Endothelial cell of umbilical vein (primary cell): ENCODE results near the gene MAMDC2. TPM values are rescaled to one million over a fixed set of nuclear protein-coding genes. Genes with fewer than 3 reads are reported as not detected.

ENCODE experiments used
- BruUV-seq: library from RNA; stranded (reverse); fragments of 400-500 nt; replicated peaks from 2 replicates; lab custom pipeline; 2021; lab: Mats Ljungman, UMichigan
- CTCF ChIA-PET: fragments of 300-600, 350-600 bp; sonication (Branson Sonifier 250); formaldehyde crosslinking; loops from one replicate; lab custom pipeline; 2021; ENCODE audit warnings: antibody characterized with exemption, inconsistent platforms; lab: Charles Lee
- POLR2A ChIA-PET: fragments of 300-600, 350-600 bp; sonication (Branson Sonifier 250); formaldehyde crosslinking; loops from one replicate; lab custom pipeline; 2021; ENCODE audit warnings: antibody characterized with exemption, inconsistent platforms; lab: Charles Lee
- DNase-seq: peaks from one replicate; pipeline ENCODE4 v3.0.0-alpha.2; 2011; ENCODE audit warnings: low read depth, low spot score
- FAIRE-seq: peaks from 2 replicates; lab custom pipeline; 2011; peaks lifted over from hg19 to GRCh38; lab: Jason Lieb, UNC
- H2AFZ ChIP-seq: 2 replicates; pipeline ENCODE4 v1.6.0; 2012; ENCODE audit warnings: low read depth, low read length, control low read depth, inconsistent platforms
- H3K27ac ChIP-seq: 2 replicates; pipeline ENCODE4 v1.5.1; 2011; ENCODE audit warnings: low read depth, mild to moderate bottlenecking, control low read depth, low read length, moderate library complexity; ENCODE audit not compliant: insufficient read depth
- H3K27me3 ChIP-seq, 2 experiments: 2 replicates each; pipeline versions ENCODE4 v1.6.0 to v1.6.1; 2011; ENCODE audit warnings: low read length in 2 of 2, mixed read lengths in 1 of 2; ENCODE audit not compliant: control insufficient read depth in 2 of 2, insufficient read depth in 2 of 2
- H3K36me3 ChIP-seq, 2 experiments: 2 replicates in 1 of 2; 3 replicates in 1 of 2; pipeline ENCODE4 v1.5.1; 2011; ENCODE audit warnings: low read length in 2 of 2, mild to moderate bottlenecking in 1 of 2, moderate library complexity in 1 of 2; ENCODE audit not compliant: control insufficient read depth in 2 of 2, insufficient read depth in 2 of 2; ENCODE audit errors: extremely low read depth in 1 of 2
- H3K4me1 ChIP-seq: 3 replicates; pipeline ENCODE4 v1.5.1; 2011; ENCODE audit warnings: mild to moderate bottlenecking, low read length; ENCODE audit not compliant: control insufficient read depth, insufficient read depth; ENCODE audit errors: extremely low read depth
- H3K4me2 ChIP-seq: 2 replicates; pipeline ENCODE4 v1.6.1; 2011; ENCODE audit warnings: low read length, control low read depth, mixed read lengths; ENCODE audit not compliant: insufficient read depth
- H3K4me3 ChIP-seq, 3 experiments: fragments of 200-600 bp in 1 of 3; sonication (generic), shearing (Covaris generic) in 1 of 3; replicated peaks in 1 of 3; 2 replicates each; pipeline ENCODE4 v1.5.1; 2011 to 2016; ENCODE audit warnings: control low read depth in 3 of 3, low read length in 3 of 3, mild to moderate bottlenecking in 2 of 3, inconsistent platforms in 1 of 3, low read depth in 1 of 3, moderate library complexity in 1 of 3; ENCODE audit not compliant: insufficient read depth in 1 of 3
- H3K79me2 ChIP-seq: 2 replicates; pipeline ENCODE4 v1.6.0; 2012; ENCODE audit warnings: low read length, inconsistent platforms; ENCODE audit not compliant: control insufficient read depth, insufficient read depth
- H3K9ac ChIP-seq: replicated peaks from 2 replicates; pipeline ENCODE3; 2011; ENCODE audit warnings: low read length, control low read depth; ENCODE audit not compliant: insufficient read depth; ENCODE audit errors: extremely low read depth
- H3K9me1 ChIP-seq: replicated peaks from 3 replicates; pipeline ENCODE4 v1.6.0; 2011; ENCODE audit warnings: mild to moderate bottlenecking, low read length; ENCODE audit not compliant: control insufficient read depth, insufficient read depth; ENCODE audit errors: extremely low read depth
- H3K9me3 ChIP-seq: replicated peaks from 2 replicates; pipeline ENCODE4 v1.5.1; 2012; ENCODE audit warnings: low read length, inconsistent platforms; ENCODE audit not compliant: control insufficient read depth, insufficient read depth
- H4K20me1 ChIP-seq: replicated peaks from 2 replicates; pipeline ENCODE3; 2011; ENCODE audit warnings: mild to moderate bottlenecking, low read length; ENCODE audit not compliant: control insufficient read depth, insufficient read depth; ENCODE audit errors: extremely low read depth
- CTCF ChIP-seq, 2 donors: IDR thresholded peaks; 1 replicate in 1 of 2; 2 replicates in 1 of 2; pipeline ENCODE4 v1.5.1; 2011; ENCODE audit warnings: low read length in 2 of 2, mild to moderate bottlenecking in 2 of 2, moderate library complexity in 2 of 2, control low read depth in 1 of 2, inconsistent platforms in 1 of 2, low read depth in 1 of 2; ENCODE audit not compliant: insufficient read depth in 1 of 2; ENCODE audit errors: extremely low read depth in 1 of 2
- EZH2 ChIP-seq: IDR thresholded peaks from 2 replicates; pipeline ENCODE4 v1.6.1; 2012; ENCODE audit warnings: borderline replicate concordance, low read depth, mild to moderate bottlenecking, moderate library complexity, low read length, inconsistent platforms; ENCODE audit not compliant: severe bottlenecking
- FOS ChIP-seq: IDR thresholded peaks from 2 replicates; pipeline ENCODE4 v1.6.1; 2011; ENCODE audit warnings: mild to moderate bottlenecking, low read length, moderate library complexity, borderline replicate concordance; ENCODE audit not compliant: insufficient read depth
- GATA2 ChIP-seq: IDR thresholded peaks from 2 replicates; pipeline ENCODE4 v1.7.0; 2011; ENCODE audit warnings: low read depth, mild to moderate bottlenecking, moderate library complexity, mixed read lengths, low read length; ENCODE audit not compliant: insufficient read length, insufficient read depth
- JUN ChIP-seq: IDR thresholded peaks from 2 replicates; pipeline ENCODE4 v1.6.1; 2011; ENCODE audit warnings: borderline replicate concordance, low read depth; ENCODE audit not compliant: insufficient read length, insufficient read depth
- MYC ChIP-seq: IDR thresholded peaks from one replicate; pipeline ENCODE4 v1.6.1; 2011; ENCODE audit warnings: mild to moderate bottlenecking, low read depth, low read length
- POLR2A ChIP-seq: IDR thresholded peaks from 2 replicates; pipeline ENCODE4 v1.6.1; 2012; ENCODE audit warnings: low read depth, mild to moderate bottlenecking, control low read depth, low read length
- POLR2AphosphoS5 ChIP-seq: IDR thresholded peaks from 2 replicates; pipeline ENCODE4 v1.6.1; 2012; ENCODE audit warnings: low read depth, mild to moderate bottlenecking, control low read depth, low read length, moderate library complexity; ENCODE audit not compliant: insufficient read depth
- dilution Hi-C: fragments of 300-500 bp; cut with MboI; formaldehyde crosslinking; loops from one replicate; pipeline ENCODE4 v1.15.0; 2019; ENCODE audit warnings: low sequenced_read_pairs; ENCODE audit not compliant: extremely low pct_ligation_motif_present
- intact Hi-C: fragments of 100-400 bp; cut with micrococcal nuclease; formaldehyde crosslinking; loops from one replicate; pipeline ENCODE4 v1.10.0; 2022
- polyA plus RNA-seq, 4 experiments: library from polyadenylated mRNA; depleted of rRNA in 3 of 4; stranded (reverse) in 3 of 4; unstranded in 1 of 4; fragments of >200 nt; gene quantifications; 2 replicates each; pipeline versions ENCODE4 v1.2.1 to v1.2.3, GENCODE V29; 2011 to 2012; ENCODE audit warnings: missing spikeins in 1 of 4
- total RNA-seq: library from RNA; stranded (reverse); gene quantifications from 2 replicates; pipeline ENCODE4 v1.2.3, GENCODE V29; 2021
- TF ChIP-seq, protein P1 (sequence below): IDR thresholded peaks from 2 replicates; pipeline ENCODE4 v1.6.1; 2011; ENCODE audit not compliant: insufficient read depth, insufficient read length

MAMDC2 gene
- total and polyA plus RNA-seq, 2 donors (not counting 3 experiments of a cell fraction or from before 2014, with no cell fraction given), result 0.60 to 1.1 TPM

DNA sequence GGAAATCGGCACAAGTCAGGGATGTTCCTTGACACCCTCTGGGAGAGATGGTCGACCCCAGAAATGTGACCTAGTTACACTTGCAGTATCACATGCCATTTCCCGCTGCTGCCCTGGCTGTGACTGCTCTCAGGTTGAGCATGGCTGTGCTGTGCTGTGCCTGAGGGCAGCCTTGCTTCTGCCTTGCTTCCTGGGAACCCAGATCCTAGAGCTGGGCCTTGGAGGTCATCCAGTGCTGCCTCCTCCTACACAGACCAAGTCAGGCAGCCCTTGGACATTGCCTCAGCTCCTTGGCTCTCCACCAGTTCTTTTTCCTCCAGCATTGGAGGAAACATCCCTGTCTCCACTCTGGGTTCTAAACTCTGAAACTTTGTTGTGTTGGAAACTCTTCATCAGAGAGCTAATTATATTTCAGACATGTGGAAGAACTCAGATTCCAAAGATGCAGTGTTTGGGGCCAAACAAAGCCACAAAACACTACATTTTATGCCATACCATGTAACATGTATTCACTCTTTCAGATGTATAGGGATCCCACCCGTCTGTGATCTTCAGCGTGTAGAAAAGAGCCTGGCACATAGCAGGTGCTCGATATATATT lies 6.1 kb downstream of the MAMDC2 start:
- H4K20me1 ChIP-seq, result no peaks in the 10 kb centered on the region
- no peaks in the 10 kb centered on the region for H3K9me1 ChIP-seq
- H3K27me3 ChIP-seq, result no peaks in the 10 kb centered on the region
- H3K9me3 ChIP-seq, result no peaks in the 10 kb centered on the region
- no peak overlapping the region for H3K9ac ChIP-seq
- H3K36me3 ChIP-seq, result no peaks in the 10 kb centered on the region
- H2AFZ ChIP-seq, result no peak overlapping the region
- CTCF ChIA-PET, result no interaction called here
- H3K4me3 ChIP-seq, result no peak overlapping the region
- no peaks in the 10 kb centered on the region for H3K79me2 ChIP-seq
- dilution Hi-C loops, result no loop called here
- POLR2A ChIA-PET, result no interaction called here
- DNase-seq (no peak), FAIRE-seq (no peak)
- H3K4me2 ChIP-seq, result no peak overlapping the region
- BruUV-seq, result no TSS peak
- intact Hi-C loops, result no loop called here
- TF ChIP-seq GATA2, result no peak
- TF ChIP-seq, protein P1, sequence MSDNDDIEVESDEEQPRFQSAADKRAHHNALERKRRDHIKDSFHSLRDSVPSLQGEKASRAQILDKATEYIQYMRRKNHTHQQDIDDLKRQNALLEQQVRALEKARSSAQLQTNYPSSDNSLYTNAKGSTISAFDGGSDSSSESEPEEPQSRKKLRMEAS, result no peak
- no peak for TF ChIP-seq POLR2A
- no peak for TF ChIP-seq POLR2AphosphoS5
- no peak for TF ChIP-seq CTCF (IDR thresholded peaks at IDR 0.05; ENCODE audit: extremely low read depth in 1 of 2, insufficient read depth in 1 of 2, low read depth in 1 of 2, low read length in 2 of 2)
- TF ChIP-seq EZH2, result no peak
- no peak for TF ChIP-seq MYC
- no peak for TF ChIP-seq FOS
- no peak for TF ChIP-seq JUN
- H3K27ac ChIP-seq, result no peak overlapping the region
- H3K4me1 ChIP-seq, result peaks cover 11% of the 10 kb centered on the region
